ENCODE results near the gene TSPAN10. TPM values are rescaled to one million over a fixed set of nuclear protein-coding genes. Genes with fewer than 3 reads are reported as not detected.

TSPAN10 gene
- total and polyA plus RNA-seq, 2 of the 13 experiments (the other 11 are each of a cell fraction or from before 2014, with no cell fraction given): 0.54 to 0.75 TPM

DNA sequence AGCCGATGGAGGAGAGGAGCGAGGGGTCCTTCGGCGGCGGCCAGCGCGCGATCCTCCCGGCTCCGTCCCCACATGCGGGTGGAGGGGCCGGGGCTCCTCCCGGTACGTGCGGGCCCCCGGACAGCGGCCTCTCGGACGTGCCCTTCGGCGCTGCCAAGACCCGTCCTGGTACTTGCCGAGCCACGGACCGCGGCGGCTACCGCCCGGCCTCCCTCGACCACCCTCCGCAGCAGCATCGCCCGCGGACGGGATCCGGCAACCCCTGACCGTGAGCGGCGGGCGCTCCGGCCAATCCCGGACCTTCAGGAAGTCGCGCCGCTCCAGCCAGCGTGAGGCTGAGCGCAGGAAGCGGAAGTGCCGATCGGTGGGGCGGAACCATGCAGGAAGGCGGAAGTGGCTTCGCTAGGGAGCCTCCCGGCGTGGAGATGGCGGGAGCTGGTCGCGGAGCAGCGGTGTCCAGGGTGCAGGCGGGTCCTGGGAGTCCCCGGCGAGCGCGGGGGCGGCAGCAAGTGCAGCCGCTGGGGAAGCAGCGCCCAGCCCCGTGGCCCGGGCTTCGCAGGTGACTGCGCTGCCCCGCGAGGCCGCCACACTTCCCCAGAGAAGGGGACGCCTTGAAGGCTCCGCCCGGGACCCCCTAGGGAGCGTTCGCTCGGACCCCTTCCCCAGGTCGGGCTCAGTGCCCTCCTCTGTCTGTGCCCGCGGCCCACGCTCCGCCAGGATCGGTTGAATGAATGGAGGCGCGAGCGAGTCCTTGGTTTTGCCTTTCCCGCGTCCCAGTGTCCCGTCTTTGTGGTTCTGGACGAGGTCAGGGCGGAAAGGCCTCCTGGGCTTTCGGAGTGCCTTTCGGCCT is 29.6 kb downstream of the TSPAN10 start, which contains the start of the genes CCDC137 and OXLD1 (continued):
- TF ChIP-seq, protein P1, sequence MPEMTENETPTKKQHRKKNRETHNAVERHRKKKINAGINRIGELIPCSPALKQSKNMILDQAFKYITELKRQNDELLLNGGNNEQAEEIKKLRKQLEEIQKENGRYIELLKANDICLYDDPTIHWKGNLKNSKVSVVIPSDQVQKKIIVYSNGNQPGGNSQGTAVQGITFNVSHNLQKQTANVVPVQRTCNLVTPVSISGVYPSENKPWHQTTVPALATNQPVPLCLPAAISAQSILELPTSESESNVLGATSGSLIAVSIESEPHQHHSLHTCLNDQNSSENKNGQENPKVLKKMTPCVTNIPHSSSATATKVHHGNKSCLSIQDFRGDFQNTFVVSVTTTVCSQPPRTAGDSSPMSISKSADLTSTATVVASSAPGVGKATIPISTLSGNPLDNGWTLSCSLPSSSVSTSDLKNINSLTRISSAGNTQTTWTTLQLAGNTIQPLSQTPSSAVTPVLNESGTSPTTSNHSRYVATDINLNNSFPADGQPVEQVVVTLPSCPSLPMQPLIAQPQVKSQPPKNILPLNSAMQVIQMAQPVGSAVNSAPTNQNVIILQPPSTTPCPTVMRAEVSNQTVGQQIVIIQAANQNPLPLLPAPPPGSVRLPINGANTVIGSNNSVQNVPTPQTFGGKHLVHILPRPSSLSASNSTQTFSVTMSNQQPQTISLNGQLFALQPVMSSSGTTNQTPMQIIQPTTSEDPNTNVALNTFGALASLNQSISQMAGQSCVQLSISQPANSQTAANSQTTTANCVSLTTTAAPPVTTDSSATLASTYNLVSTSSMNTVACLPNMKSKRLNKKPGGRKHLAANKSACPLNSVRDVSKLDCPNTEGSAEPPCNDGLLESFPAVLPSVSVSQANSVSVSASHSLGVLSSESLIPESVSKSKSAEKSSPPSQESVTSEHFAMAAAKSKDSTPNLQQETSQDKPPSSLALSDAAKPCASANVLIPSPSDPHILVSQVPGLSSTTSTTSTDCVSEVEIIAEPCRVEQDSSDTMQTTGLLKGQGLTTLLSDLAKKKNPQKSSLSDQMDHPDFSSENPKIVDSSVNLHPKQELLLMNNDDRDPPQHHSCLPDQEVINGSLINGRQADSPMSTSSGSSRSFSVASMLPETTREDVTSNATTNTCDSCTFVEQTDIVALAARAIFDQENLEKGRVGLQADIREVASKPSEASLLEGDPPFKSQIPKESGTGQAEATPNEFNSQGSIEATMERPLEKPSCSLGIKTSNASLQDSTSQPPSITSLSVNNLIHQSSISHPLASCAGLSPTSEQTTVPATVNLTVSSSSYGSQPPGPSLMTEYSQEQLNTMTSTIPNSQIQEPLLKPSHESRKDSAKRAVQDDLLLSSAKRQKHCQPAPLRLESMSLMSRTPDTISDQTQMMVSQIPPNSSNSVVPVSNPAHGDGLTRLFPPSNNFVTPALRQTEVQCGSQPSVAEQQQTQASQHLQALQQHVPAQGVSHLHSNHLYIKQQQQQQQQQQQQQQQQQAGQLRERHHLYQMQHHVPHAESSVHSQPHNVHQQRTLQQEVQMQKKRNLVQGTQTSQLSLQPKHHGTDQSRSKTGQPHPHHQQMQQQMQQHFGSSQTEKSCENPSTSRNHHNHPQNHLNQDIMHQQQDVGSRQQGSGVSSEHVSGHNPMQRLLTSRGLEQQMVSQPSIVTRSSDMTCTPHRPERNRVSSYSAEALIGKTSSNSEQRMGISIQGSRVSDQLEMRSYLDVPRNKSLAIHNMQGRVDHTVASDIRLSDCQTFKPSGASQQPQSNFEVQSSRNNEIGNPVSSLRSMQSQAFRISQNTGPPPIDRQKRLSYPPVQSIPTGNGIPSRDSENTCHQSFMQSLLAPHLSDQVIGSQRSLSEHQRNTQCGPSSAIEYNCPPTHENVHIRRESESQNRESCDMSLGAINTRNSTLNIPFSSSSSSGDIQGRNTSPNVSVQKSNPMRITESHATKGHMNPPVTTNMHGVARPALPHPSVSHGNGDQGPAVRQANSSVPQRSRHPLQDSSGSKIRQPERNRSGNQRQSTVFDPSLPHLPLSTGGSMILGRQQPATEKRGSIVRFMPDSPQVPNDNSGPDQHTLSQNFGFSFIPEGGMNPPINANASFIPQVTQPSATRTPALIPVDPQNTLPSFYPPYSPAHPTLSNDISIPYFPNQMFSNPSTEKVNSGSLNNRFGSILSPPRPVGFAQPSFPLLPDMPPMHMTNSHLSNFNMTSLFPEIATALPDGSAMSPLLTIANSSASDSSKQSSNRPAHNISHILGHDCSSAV (CRISPR knock-in tag; IDR thresholded peaks at IDR 0.05; ENCODE audit: borderline replicate concordance): no peak
- TF ChIP-seq MIXL1 (CRISPR knock-in tag; IDR thresholded peaks at IDR 0.05) (peak; percentile 44), ZNF878 (CRISPR knock-in tag; IDR thresholded peaks at IDR 0.05) (no peak), NR2F2 (IDR thresholded peaks at IDR 0.05; ENCODE audit: borderline replicate concordance, low read depth) (no peak; the same call in 1 of the 2 replicates), GABPA (IDR thresholded peaks at IDR 0.05; ENCODE audit: low read depth, low read length) (peak; percentile 94), GABPA (CRISPR knock-in tag; IDR thresholded peaks at IDR 0.05; ENCODE audit: low read depth) (peak; percentile 94), BRD4 (CRISPR knock-in tag; IDR thresholded peaks at IDR 0.05) (peak; percentile 88), CHCHD3 (CRISPR knock-in tag; IDR thresholded peaks at IDR 0.05) (peak; percentile 93), ZBTB7B (CRISPR knock-in tag; IDR thresholded peaks at IDR 0.05) (peak; percentile 76)

Measured in HepG2 (cell line).